Measurements from ENCODE around the gene ARPC2.

GRCh38 chr2:218260166-218260565 is 43.2 kb downstream of the ARPC2 start:
- TF ChIP-seq POLR2AphosphoS5 (IDR thresholded peaks at IDR 0.05) = no peak
- TF ChIP-seq RAD21 (conservative IDR thresholded peaks at IDR 0.05) = no peak
- no peak for TF ChIP-seq CTCF (IDR thresholded peaks at IDR 0.05; ENCODE audit: poor library complexity, severe bottlenecking)
